ENCODE results near the gene TSPEAR.

The TSPEAR gene

GRCh38 chr21:44702973-44703730 is 8.2 kb downstream of the TSPEAR start:
- no peak overlapping the region for H3K4me3 ChIP-seq (ENCODE audit: low read depth, low read length)
- TF ChIP-seq CTCF (IDR thresholded peaks at IDR 0.05; ENCODE audit: control insufficient read depth, extremely low read depth, insufficient read depth), result no peak
- DNase-seq (ENCODE audit: low read depth), result no peak

GRCh38 chr21:44702111-44702972 is 9.0 kb downstream of the TSPEAR start:
- no peak for DNase-seq (ENCODE audit: low read depth)
- no peak overlapping the region for H3K4me3 ChIP-seq (ENCODE audit: low read depth, low read length)
- TF ChIP-seq CTCF (IDR thresholded peaks at IDR 0.05; ENCODE audit: control insufficient read depth, extremely low read depth, insufficient read depth), result no peak

GRCh38 chr21:44701541-44701940 is 9.8 kb downstream of the TSPEAR start:
- no peak for TF ChIP-seq CTCF (IDR thresholded peaks at IDR 0.05; ENCODE audit: control insufficient read depth, extremely low read depth, insufficient read depth)
- no peak overlapping the region for H3K4me3 ChIP-seq (ENCODE audit: low read depth, low read length)
- no peak for DNase-seq (ENCODE audit: low read depth)

GRCh38 chr21:44701023-44701400 is 10.4 kb downstream of the TSPEAR start:
- no peak for DNase-seq (ENCODE audit: low read depth)
- H3K4me3 ChIP-seq (ENCODE audit: low read depth, low read length), result no peak overlapping the region
- TF ChIP-seq CTCF (IDR thresholded peaks at IDR 0.05; ENCODE audit: control insufficient read depth, extremely low read depth, insufficient read depth), result no peak

- TF ChIP-seq CTCF (IDR thresholded peaks at IDR 0.05; ENCODE audit: control insufficient read depth, extremely low read depth, insufficient read depth), result no peak
- DNase-seq (ENCODE audit: low read depth), result no peak
- H3K4me3 ChIP-seq (ENCODE audit: low read depth, low read length), result no peak overlapping the region
Measured at GRCh38 chr21:44700101-44701022, 11.0 kb downstream of the TSPEAR start.

- H3K4me3 ChIP-seq (ENCODE audit: low read depth, low read length), result no peak overlapping the region
- TF ChIP-seq CTCF (IDR thresholded peaks at IDR 0.05; ENCODE audit: control insufficient read depth, extremely low read depth, insufficient read depth), result no peak
- DNase-seq (ENCODE audit: low read depth), result no peak
Measured at GRCh38 chr21:44699502-44700001, 11.8 kb downstream of the TSPEAR start.

All from LNCaP clone FGC (cell line).